CD14-positive monocyte (primary cell): ENCODE measurements around the gene DNASE1. TPM values are rescaled to one million over a fixed set of nuclear protein-coding genes. Genes with fewer than 3 reads are reported as not detected.

ENCODE experiments used
- DNase-seq, 3 donors: peaks; one replicate each; pipeline ENCODE4 v3.0.0-alpha.2; 2011 to 2022
- H2AFZ ChIP-seq: 2 replicates; pipeline ENCODE4 v1.6.0; 2012; ENCODE audit warnings: mild to moderate bottlenecking, low read depth, low read length, inconsistent platforms; ENCODE audit not compliant: insufficient read depth, poor library complexity, severe bottlenecking
- H3K27ac ChIP-seq, 2 donors: 1 replicate in 1 of 2; 2 replicates in 1 of 2; pipeline ENCODE4 v1.5.1; 2012 to 2013; ENCODE audit warnings: low read length in 2 of 2, control low read depth in 1 of 2, inconsistent platforms in 1 of 2, low read depth in 1 of 2, mild to moderate bottlenecking in 1 of 2
- H3K27me3 ChIP-seq, 2 donors: one replicate each; pipeline versions ENCODE4 v1.6.0 to v1.6.1; 2011 to 2013; ENCODE audit warnings: low read length in 2 of 2; ENCODE audit not compliant: control insufficient read depth in 2 of 2, insufficient read depth in 2 of 2
- H3K36me3 ChIP-seq, 2 donors: replicated peaks in 1 of 2; 1 replicate in 1 of 2; 2 replicates in 1 of 2; pipeline versions ENCODE4 v1.5.1 to v1.6.1; 2012 to 2013; ENCODE audit warnings: low read length in 2 of 2, control low read depth in 1 of 2, inconsistent platforms in 1 of 2, mild to moderate bottlenecking in 1 of 2; ENCODE audit not compliant: insufficient read depth in 2 of 2, control insufficient read depth in 1 of 2
- H3K4me1 ChIP-seq, 2 donors: 1 replicate in 1 of 2; 2 replicates in 1 of 2; pipeline versions ENCODE4 v1.5.1 to v1.6.1; 2012 to 2013; ENCODE audit warnings: low read length in 2 of 2, control low read depth in 1 of 2, inconsistent platforms in 1 of 2, mild to moderate bottlenecking in 1 of 2, moderate library complexity in 1 of 2; ENCODE audit not compliant: insufficient read depth in 2 of 2, control insufficient read depth in 1 of 2
- H3K4me2 ChIP-seq: replicated peaks from 2 replicates; pipeline ENCODE3; 2012; ENCODE audit warnings: low read length, moderate library complexity, mild to moderate bottlenecking; ENCODE audit not compliant: poor library complexity, severe bottlenecking; ENCODE audit errors: extremely low read depth
- H3K4me3 ChIP-seq, 3 experiments: fragments of 200-600 bp in 1 of 3; sonication (generic) in 1 of 3; replicated peaks in 1 of 3; 1 replicate in 2 of 3; 2 replicates in 1 of 3; pipeline ENCODE4 v1.5.1; 2011 to 2013; ENCODE audit warnings: low read length in 3 of 3, mild to moderate bottlenecking in 3 of 3, control low read depth in 2 of 3, low read depth in 2 of 3, inconsistent platforms in 1 of 3, moderate library complexity in 1 of 3
- H3K79me2 ChIP-seq: 2 replicates; pipeline ENCODE4 v1.6.0; 2012; ENCODE audit warnings: mild to moderate bottlenecking, control low read depth, inconsistent platforms, low read length, moderate library complexity; ENCODE audit not compliant: insufficient read depth
- H3K9ac ChIP-seq: 2 replicates; pipeline ENCODE4 v1.6.0; 2017; ENCODE audit warnings: low read length, mild to moderate bottlenecking; ENCODE audit not compliant: insufficient read depth, poor library complexity, severe bottlenecking
- H3K9me3 ChIP-seq, 2 donors: replicated peaks in 1 of 2; 1 replicate in 1 of 2; 2 replicates in 1 of 2; pipeline versions ENCODE4 v1.5.1 to v1.6.1; 2012 to 2013; ENCODE audit warnings: low read length in 2 of 2, control low read depth in 1 of 2; ENCODE audit not compliant: control insufficient read depth in 1 of 2, insufficient read depth in 1 of 2
- H4K20me1 ChIP-seq: 2 replicates; pipeline ENCODE4 v1.6.0; 2012; ENCODE audit warnings: mild to moderate bottlenecking, low read length, control low read depth, moderate library complexity; ENCODE audit not compliant: insufficient read depth
- H3K27ac Mint-ChIP-seq, 7 donors: one replicate each; pipeline ENCODE4 v1.8.0; 2020; ENCODE audit warnings: mild to moderate bottlenecking in 7 of 7, mixed read lengths in 7 of 7, moderate library complexity in 6 of 7, inconsistent platforms in 2 of 7
- H3K27me3 Mint-ChIP-seq, 3 donors: one replicate each; pipeline ENCODE4 v1.8.0; 2021 to 2022; ENCODE audit warnings: low read depth in 3 of 3, mild to moderate bottlenecking in 3 of 3, mixed read lengths in 3 of 3, moderate library complexity in 3 of 3, inconsistent platforms in 1 of 3
- H3K36me3 Mint-ChIP-seq, 2 donors: one replicate each; pipeline ENCODE4 v1.8.0; 2020; ENCODE audit warnings: mixed read lengths in 2 of 2, inconsistent platforms in 1 of 2, mild to moderate bottlenecking in 1 of 2
- H3K4me1 Mint-ChIP-seq: one replicate; pipeline ENCODE4 v1.8.0; 2020; ENCODE audit warnings: mild to moderate bottlenecking, mixed read lengths
- H3K4me3 Mint-ChIP-seq, 2 donors: one replicate each; pipeline ENCODE4 v1.8.0; 2020; ENCODE audit warnings: mild to moderate bottlenecking in 2 of 2, mixed read lengths in 2 of 2, moderate library complexity in 1 of 2
- H3K9me3 Mint-ChIP-seq, 7 donors: one replicate each; pipeline ENCODE4 v1.8.0; 2020 to 2022; ENCODE audit warnings: mixed read lengths in 7 of 7, mild to moderate bottlenecking in 6 of 7, moderate library complexity in 6 of 7, inconsistent platforms in 2 of 7
- CTCF ChIP-seq: fragments of 200-600 bp; IDR thresholded peaks from one replicate; pipeline ENCODE4 v1.8.0; 2022; ENCODE audit warnings: antibody characterized with exemption, mild to moderate bottlenecking
- WGBS: methylation state at CpG from one replicate; pipeline ENCODE4 v1.1.5; 2013; ENCODE audit warnings: missing lambda C conversion rate; ENCODE audit not compliant: insufficient coverage; 5-methylcytosine and 5-hydroxymethylcytosine counted together
- intact Hi-C, 2 donors: fragments of 100-400 bp; cut with micrococcal nuclease; formaldehyde crosslinking; loops; one replicate each; pipeline versions ENCODE4 v1.15.0 to v1.15.1; 2023
- polyA plus RNA-seq, 3 donors: library from polyadenylated mRNA; depleted of rRNA in 1 of 3; unstranded in 2 of 3; stranded (reverse) in 1 of 3; fragments of 300-500 nt in 2 of 3; fragments of >200 nt in 1 of 3; fragmentation: Illumina TruSeq in 2 of 3; gene quantifications; 1 replicate in 2 of 3; 2 replicates in 1 of 3; pipeline ENCODE4 v1.2.3, GENCODE V29; 2012 to 2021

DNASE1 gene
- polyA plus RNA-seq, 3 donors, result 1.5 to 21.1 TPM; not detected in 1

- H3K27ac ChIP-seq, result no peak overlapping the region
- no peak overlapping the region for H2AFZ ChIP-seq
- peaks cover 38 to 46% of the 10 kb centered on the region in 2 donors for H3K36me3 ChIP-seq
- no peaks in the 10 kb centered on the region for H3K27me3 Mint-ChIP-seq
- peaks cover 5% of the 10 kb centered on the region in 2 donors for H3K4me1 ChIP-seq
- intact Hi-C loops, result loop anchor here in 1 of 2 donors (10.0 kb wide), 1 partner anchor 58 kb away; no protein-coding TSS in a partner anchor
- no peak overlapping the region for H3K4me2 ChIP-seq
- H3K27me3 ChIP-seq, result no peaks in the 10 kb centered on the region
- H3K79me2 ChIP-seq, result peaks cover 5% of the 10 kb centered on the region
- H3K9ac ChIP-seq, result no peak overlapping the region
- peak overlapping the region in 1 of 7 donors; percentile 43 for H3K27ac Mint-ChIP-seq
- H4K20me1 ChIP-seq, result peaks cover 4% of the 10 kb centered on the region
- H3K4me1 Mint-ChIP-seq, result peaks cover 7% of the 10 kb centered on the region
- H3K9me3 ChIP-seq, result no peaks in the 10 kb centered on the region
- no peak overlapping the region for H3K4me3 Mint-ChIP-seq
- peaks cover 0 to 3% (median 0%) of the 10 kb centered on the region in 7 donors for H3K9me3 Mint-ChIP-seq
- DNase-seq, result no peak
- WGBS, result 92% methylated on average over 14 of the region's 21 CpGs
- peaks cover 35 to 70% of the 10 kb centered on the region in 2 donors for H3K36me3 Mint-ChIP-seq
- no peak overlapping the region for H3K4me3 ChIP-seq
- no peak for TF ChIP-seq CTCF
Observed at GRCh38 chr16:3642397-3643094, 11.9 kb upstream of the DNASE1 start.

- no peak overlapping the region for H3K27ac Mint-ChIP-seq
- no peak for DNase-seq
- no peak for TF ChIP-seq CTCF
- intact Hi-C loops, result loop anchor here in 1 of 2 donors (10.0 kb wide), 1 partner anchor 58 kb away; no protein-coding TSS in a partner anchor
- H3K9ac ChIP-seq, result no peak overlapping the region
- H3K27ac ChIP-seq, result no peak overlapping the region
- peaks cover 5% of the 10 kb centered on the region for H3K79me2 ChIP-seq
- H4K20me1 ChIP-seq, result peaks cover 4% of the 10 kb centered on the region
- H2AFZ ChIP-seq, result no peak overlapping the region
- H3K4me1 Mint-ChIP-seq, result peaks cover under 1% of the 10 kb centered on the region
- H3K4me3 ChIP-seq, result no peak overlapping the region
- no peaks in the 10 kb centered on the region for H3K27me3 ChIP-seq
- H3K9me3 ChIP-seq, result no peaks in the 10 kb centered on the region
- H3K36me3 Mint-ChIP-seq, result peaks cover 35 to 70% of the 10 kb centered on the region in 2 donors
- no peaks in the 10 kb centered on the region for H3K27me3 Mint-ChIP-seq
- no peaks in the 10 kb centered on the region for H3K4me1 ChIP-seq
- 99% methylated on average over 13 of the region's 14 CpGs for WGBS
- H3K36me3 ChIP-seq, result peaks cover 38 to 46% of the 10 kb centered on the region in 2 donors
- H3K4me2 ChIP-seq, result no peak overlapping the region
- H3K4me3 Mint-ChIP-seq, result no peak overlapping the region
- peaks cover 0 to 2% (median 0%) of the 10 kb centered on the region in 7 donors for H3K9me3 Mint-ChIP-seq
Observed at GRCh38 chr16:3643095-3643730, 11.3 kb upstream of the DNASE1 start.
